Measurements from ENCODE around the gene MLC1.

DNA sequence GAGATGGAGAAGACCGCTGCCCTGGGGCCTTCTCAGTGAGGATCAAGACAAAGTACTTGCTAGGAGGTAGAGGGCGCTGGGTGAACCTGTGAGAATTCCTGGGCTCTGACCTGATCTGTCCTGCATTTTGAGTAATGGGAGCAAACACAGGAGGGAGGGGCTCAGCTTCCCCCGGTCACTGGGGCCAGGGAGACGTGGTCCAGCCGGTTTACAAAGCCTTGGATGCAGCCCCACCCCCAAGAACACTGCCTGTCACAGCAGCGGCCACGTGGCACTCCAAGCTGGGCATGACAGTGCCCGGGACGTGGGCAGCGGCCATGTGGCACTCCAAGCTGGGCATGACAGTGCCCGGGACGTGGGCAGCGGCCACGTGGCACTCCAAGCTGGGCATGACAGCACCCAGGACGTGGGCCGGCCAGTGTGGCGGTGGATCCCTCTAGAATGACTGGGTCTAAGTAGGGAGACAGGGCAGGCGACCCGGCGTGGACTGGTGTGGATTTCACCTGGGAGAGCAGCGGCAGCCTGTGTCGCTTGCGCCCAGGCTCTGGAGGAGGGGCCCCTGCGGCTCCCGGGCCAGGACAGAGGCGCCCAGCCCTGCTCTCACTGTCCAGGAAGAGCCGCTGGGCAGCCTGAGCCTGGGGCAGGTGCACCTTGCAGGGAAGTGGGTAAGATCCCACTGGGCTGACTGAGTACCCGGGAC is 24.6 kb downstream of the MLC1 start:
- TF ChIP-seq, protein P1, sequence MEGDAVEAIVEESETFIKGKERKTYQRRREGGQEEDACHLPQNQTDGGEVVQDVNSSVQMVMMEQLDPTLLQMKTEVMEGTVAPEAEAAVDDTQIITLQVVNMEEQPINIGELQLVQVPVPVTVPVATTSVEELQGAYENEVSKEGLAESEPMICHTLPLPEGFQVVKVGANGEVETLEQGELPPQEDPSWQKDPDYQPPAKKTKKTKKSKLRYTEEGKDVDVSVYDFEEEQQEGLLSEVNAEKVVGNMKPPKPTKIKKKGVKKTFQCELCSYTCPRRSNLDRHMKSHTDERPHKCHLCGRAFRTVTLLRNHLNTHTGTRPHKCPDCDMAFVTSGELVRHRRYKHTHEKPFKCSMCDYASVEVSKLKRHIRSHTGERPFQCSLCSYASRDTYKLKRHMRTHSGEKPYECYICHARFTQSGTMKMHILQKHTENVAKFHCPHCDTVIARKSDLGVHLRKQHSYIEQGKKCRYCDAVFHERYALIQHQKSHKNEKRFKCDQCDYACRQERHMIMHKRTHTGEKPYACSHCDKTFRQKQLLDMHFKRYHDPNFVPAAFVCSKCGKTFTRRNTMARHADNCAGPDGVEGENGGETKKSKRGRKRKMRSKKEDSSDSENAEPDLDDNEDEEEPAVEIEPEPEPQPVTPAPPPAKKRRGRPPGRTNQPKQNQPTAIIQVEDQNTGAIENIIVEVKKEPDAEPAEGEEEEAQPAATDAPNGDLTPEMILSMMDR (conservative IDR thresholded peaks at IDR 0.05; ENCODE audit: low read length) = no peak
- TF ChIP-seq EZH2phosphoT487 (IDR thresholded peaks at IDR 0.05; ENCODE audit: borderline replicate concordance) = no peak
